Nephron (organoid): ENCODE data around the gene NCKIPSD.

Experiments
- H3K27ac Mint-ChIP-seq, 3 experiments: 2 replicates each; pipeline ENCODE4 v1.8.0; 2020; ENCODE audit warnings: mixed read lengths in 3 of 3, mild to moderate bottlenecking in 2 of 3, moderate library complexity in 1 of 3
- H3K27me3 Mint-ChIP-seq: 2 replicates; pipeline ENCODE4 v1.8.0; 2021; ENCODE audit warnings: low read depth, mild to moderate bottlenecking, moderate library complexity, mixed read lengths
- H3K36me3 Mint-ChIP-seq: 2 replicates; pipeline ENCODE4 v1.8.0; 2020; ENCODE audit warnings: low read depth, mixed read lengths
- H3K4me1 Mint-ChIP-seq: 2 replicates; pipeline ENCODE4 v1.8.0; 2020; ENCODE audit warnings: mixed read lengths
- H3K4me3 Mint-ChIP-seq, 3 experiments: 2 replicates each; pipeline ENCODE4 v1.8.0; 2020; ENCODE audit warnings: mild to moderate bottlenecking in 3 of 3, mixed read lengths in 3 of 3, moderate library complexity in 2 of 3
- H3K9me3 Mint-ChIP-seq: 2 replicates; pipeline ENCODE4 v1.8.0; 2020; ENCODE audit warnings: mixed read lengths
- TF ChIP-seq, protein P1 (sequence below), 3 experiments: fragments of 200-600 bp; sonication (generic); IDR thresholded peaks; one replicate each; pipeline ENCODE4 v1.5.0; 2021; ENCODE audit warnings: antibody characterized with exemption in 3 of 3; ENCODE audit not compliant: unreplicated experiment in 3 of 3

The NCKIPSD gene

DNA sequence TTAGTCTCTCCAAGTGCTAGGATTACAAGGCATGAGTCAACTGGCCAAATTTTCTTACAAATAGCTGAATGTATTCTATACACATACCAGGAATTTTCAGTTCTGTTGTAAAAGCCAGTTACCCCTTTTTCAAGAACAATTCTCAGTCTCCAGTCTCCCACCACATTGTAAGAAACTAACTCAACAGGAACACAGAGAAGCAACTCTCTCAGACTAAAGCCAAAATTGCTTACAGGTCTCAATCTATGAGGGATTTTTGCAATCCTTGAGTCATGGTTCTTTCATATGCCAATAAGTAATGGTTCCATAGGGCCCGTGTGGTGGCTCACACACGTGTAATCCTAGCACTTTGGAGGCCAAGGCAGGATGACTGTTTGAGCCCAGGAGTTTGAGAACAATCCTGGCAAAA, 22.8 kb upstream of the NCKIPSD start:
- no peaks in the 10 kb centered on the region for H3K9me3 Mint-ChIP-seq
- no peak overlapping the region for H3K4me3 Mint-ChIP-seq
- peak overlapping the region in 1 of 3 experiments; percentile 8 for H3K27ac Mint-ChIP-seq
- H3K36me3 Mint-ChIP-seq: peaks cover 62% of the 10 kb centered on the region
- H3K27me3 Mint-ChIP-seq: no peaks in the 10 kb centered on the region
- TF ChIP-seq, protein P1, sequence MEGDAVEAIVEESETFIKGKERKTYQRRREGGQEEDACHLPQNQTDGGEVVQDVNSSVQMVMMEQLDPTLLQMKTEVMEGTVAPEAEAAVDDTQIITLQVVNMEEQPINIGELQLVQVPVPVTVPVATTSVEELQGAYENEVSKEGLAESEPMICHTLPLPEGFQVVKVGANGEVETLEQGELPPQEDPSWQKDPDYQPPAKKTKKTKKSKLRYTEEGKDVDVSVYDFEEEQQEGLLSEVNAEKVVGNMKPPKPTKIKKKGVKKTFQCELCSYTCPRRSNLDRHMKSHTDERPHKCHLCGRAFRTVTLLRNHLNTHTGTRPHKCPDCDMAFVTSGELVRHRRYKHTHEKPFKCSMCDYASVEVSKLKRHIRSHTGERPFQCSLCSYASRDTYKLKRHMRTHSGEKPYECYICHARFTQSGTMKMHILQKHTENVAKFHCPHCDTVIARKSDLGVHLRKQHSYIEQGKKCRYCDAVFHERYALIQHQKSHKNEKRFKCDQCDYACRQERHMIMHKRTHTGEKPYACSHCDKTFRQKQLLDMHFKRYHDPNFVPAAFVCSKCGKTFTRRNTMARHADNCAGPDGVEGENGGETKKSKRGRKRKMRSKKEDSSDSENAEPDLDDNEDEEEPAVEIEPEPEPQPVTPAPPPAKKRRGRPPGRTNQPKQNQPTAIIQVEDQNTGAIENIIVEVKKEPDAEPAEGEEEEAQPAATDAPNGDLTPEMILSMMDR (IDR thresholded peaks at IDR 0.05; ENCODE audit: unreplicated experiment in 3 of 3): no peak
- peaks cover 21% of the 10 kb centered on the region for H3K4me1 Mint-ChIP-seq

DNA sequence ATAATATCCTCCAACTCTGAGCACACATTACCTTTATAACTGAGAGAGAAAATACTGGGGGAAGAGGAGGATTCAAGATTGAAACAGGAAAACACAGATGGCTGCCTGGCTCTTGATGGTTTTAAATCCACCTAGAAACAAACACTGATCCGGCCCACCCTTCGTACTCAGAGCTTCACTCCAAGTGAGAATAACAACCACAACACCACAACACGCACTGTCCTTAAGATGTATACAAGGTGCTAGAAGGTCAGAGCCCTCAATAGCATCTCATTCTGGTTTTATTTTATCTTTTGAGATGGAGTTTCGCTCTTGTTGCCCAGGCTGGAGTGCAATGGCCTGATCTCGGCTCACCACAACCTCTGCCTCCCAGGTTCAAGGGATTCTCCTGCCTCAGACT, 21.4 kb upstream of the NCKIPSD start:
- H3K36me3 Mint-ChIP-seq: peaks cover 63% of the 10 kb centered on the region
- TF ChIP-seq, protein P1 (IDR thresholded peaks at IDR 0.05; ENCODE audit: unreplicated experiment in 3 of 3): no peak
- peaks cover 15% of the 10 kb centered on the region for H3K4me1 Mint-ChIP-seq
- no peak overlapping the region for H3K27ac Mint-ChIP-seq
- H3K9me3 Mint-ChIP-seq: no peaks in the 10 kb centered on the region
- no peak overlapping the region for H3K4me3 Mint-ChIP-seq
- H3K27me3 Mint-ChIP-seq: no peaks in the 10 kb centered on the region

DNA sequence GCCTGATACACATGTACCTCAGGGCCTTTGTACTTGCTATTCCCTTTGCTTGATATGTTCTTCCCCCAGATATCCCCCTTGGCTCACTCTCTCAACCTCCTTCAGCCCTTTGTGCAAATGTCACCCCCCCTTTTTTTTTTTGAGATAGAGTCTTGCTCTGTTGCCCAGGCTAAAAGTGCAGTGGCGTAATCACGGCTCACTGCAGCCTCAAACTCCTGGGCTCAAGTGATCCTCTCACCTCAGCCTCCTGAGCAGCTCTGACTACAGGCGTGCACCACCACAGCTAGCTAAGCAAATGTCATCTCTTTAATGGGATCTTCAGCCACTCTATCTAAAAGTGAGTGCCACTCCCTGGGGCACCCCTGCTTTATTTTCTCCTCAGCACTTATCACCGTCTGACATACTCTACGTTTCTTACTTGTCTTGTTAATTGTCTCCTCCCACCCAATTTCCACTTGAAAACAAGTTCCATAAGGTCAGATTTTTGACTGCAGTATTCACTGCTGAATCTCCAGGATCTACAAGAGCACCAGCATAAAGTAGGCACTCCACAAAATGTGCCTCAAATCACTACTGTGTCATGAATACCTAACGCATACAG, 16.7 kb upstream of the NCKIPSD start:
- Mint-ChIP-seq H3K9me3 (no peaks in the 10 kb centered on the region), H3K27ac (no peak overlapping the region), H3K36me3 (peaks cover 54% of the 10 kb centered on the region), H3K4me1 (no peaks in the 10 kb centered on the region), H3K27me3 (no peaks in the 10 kb centered on the region), H3K4me3 (no peak overlapping the region)
- TF ChIP-seq, protein P1 (IDR thresholded peaks at IDR 0.05; ENCODE audit: unreplicated experiment in 3 of 3): no peak

DNA sequence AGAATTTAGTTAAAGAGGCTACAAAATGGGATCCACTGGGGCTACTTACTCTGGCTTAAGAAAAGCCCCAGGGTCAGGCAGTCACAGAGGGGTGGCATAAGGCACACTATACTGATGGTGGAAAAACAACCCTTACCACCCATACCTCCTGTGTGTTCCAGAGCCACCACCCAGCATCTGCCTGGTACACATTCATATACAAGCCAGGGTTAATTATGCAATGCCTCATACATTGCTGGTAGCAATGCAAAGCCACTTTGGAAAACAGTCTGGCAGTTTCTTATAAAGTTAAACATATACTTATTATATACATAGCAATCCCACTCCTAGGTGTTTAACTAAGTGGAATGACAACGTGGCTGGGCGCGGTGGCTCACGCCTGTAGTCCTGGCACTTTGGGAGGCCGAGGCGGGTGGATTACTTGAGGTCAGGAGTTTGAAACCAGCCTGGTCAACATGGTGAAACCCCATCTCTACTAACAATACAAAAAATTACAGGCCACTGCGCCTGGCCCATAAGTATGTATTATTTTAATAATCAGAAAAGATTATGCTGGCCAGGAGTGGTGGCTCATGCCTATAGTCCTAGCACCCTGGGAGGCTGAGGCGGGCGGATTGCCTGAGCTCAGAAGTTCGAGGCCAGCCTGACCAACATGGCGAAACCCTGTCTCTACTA, 15.2 kb upstream of the NCKIPSD start:
- H3K4me3 Mint-ChIP-seq: no peak overlapping the region

DNA sequence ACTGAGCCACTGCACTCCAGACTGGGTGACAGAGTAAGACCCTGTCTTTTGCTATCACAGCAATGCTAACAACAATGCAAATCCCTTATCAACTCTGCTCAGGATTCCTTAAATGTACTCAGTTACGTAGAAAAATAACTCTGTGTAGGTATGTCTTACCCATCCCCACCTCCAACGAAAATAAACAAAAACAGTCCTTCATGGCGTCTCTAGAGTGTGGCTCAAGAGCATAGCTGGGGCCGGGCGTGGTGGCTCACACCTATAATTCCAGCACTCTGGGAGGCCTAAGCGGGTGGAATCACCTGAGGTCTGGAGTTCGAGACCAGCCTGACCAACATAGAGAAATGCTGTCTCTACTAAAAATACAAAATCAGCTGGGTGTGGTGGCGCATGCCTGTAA, 13.2 kb upstream of the NCKIPSD start:
- H3K9me3 Mint-ChIP-seq: no peaks in the 10 kb centered on the region
- TF ChIP-seq, protein P1 (IDR thresholded peaks at IDR 0.05; ENCODE audit: unreplicated experiment in 3 of 3): no peak
- peaks cover 18% of the 10 kb centered on the region for H3K4me1 Mint-ChIP-seq
- no peak overlapping the region for H3K4me3 Mint-ChIP-seq
- no peak overlapping the region for H3K27ac Mint-ChIP-seq
- H3K36me3 Mint-ChIP-seq: peaks cover 58% of the 10 kb centered on the region
- no peaks in the 10 kb centered on the region for H3K27me3 Mint-ChIP-seq

More for the DNA sequence above, 15.2 kb upstream of the NCKIPSD start:
- Mint-ChIP-seq H3K9me3 (no peaks in the 10 kb centered on the region), H3K36me3 (peaks cover 49% of the 10 kb centered on the region), H3K4me1 (peaks cover 6% of the 10 kb centered on the region), H3K27ac (no peak overlapping the region), H3K27me3 (no peaks in the 10 kb centered on the region)
- TF ChIP-seq, protein P1 (IDR thresholded peaks at IDR 0.05; ENCODE audit: unreplicated experiment in 3 of 3): no peak

DNA sequence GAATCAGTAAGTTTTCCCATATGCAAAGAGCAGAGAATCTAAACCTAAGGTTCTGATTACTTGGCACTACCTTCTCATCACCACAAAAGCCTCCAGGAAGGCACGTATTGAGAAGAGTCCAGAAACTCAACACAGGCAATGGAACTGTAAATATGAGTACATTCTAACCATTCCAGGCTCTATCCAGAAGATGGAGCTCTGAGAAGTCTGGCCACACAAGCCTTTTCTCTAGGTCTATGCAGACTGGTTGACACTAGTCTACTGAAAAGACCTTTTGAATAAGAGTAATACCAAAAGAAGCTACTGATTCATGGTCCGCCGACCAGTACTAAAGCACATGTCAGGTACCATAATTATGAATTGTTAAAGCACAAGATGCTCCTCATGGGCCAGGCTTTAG, 12.2 kb upstream of the NCKIPSD start:
- Mint-ChIP-seq H3K4me3 (no peak overlapping the region), H3K27me3 (no peaks in the 10 kb centered on the region), H3K27ac (no peak overlapping the region), H3K4me1 (peaks cover 24% of the 10 kb centered on the region), H3K9me3 (no peaks in the 10 kb centered on the region), H3K36me3 (peaks cover 64% of the 10 kb centered on the region)
- TF ChIP-seq, protein P1 (IDR thresholded peaks at IDR 0.05; ENCODE audit: unreplicated experiment in 3 of 3): no peak
